ENCODE measurements around the gene CALM1. TPM values are rescaled to one million over a fixed set of nuclear protein-coding genes. Genes with fewer than 3 reads are reported as not detected.

Gene CALM1
- total and polyA plus RNA-seq, 10 of the 15 experiments (the other 5 are each of a cell fraction or from before 2014, with no cell fraction given): 110 to 729 (median 261) TPM

GRCh38 chr14:90453401-90453951, 56.6 kb downstream of the CALM1 start:
- ChIA-PET POLR2A (no interaction called here), CTCF (interaction anchor here (0.6 kb wide), 1 partner anchor 599 kb away, joined by 3 read pairs; no protein-coding TSS in a partner anchor), SMC1A (ENCODE audit: uncharacterized antibody, unreplicated experiment) (no interaction called here), RAD21 (ENCODE audit: unreplicated experiment) (no interaction called here)
- H3K4me2 ChIP-seq (ENCODE audit: control insufficient read depth, insufficient read depth): no peak overlapping the region
- no peak for DNase-seq (ENCODE audit: low read depth, low spot score)
- H3K36me3 ChIP-seq (ENCODE audit: control insufficient read depth in 2 of 2, insufficient read depth in 2 of 2, low read length in 1 of 2): no peaks in the 10 kb centered on the region
- no peaks in the 10 kb centered on the region for H3K27me3 ChIP-seq (replicated peaks in 1 of 2; ENCODE audit: control insufficient read depth in 2 of 2, insufficient read depth in 2 of 2, low read length in 1 of 2)
- no peaks in the 10 kb centered on the region for H4K20me1 ChIP-seq (ENCODE audit: control insufficient read depth, insufficient read depth)
- peaks cover 13% of the 10 kb centered on the region for H3K4me1 ChIP-seq (ENCODE audit: control insufficient read depth, insufficient read depth, low read length)
- no peak for ATAC-seq
- no peak for TF ChIP-seq GABPA (IDR thresholded peaks at IDR 0.05; ENCODE audit: low read depth)
- TF ChIP-seq NFYA (IDR thresholded peaks at IDR 0.05; ENCODE audit: borderline replicate concordance, low read depth, low read length): no peak
- no peak for TF ChIP-seq FOXK2 (IDR thresholded peaks at IDR 0.05)
- no peak for TF ChIP-seq TCF7 (IDR thresholded peaks at IDR 0.05; ENCODE audit: borderline replicate concordance)
- no peak for TF ChIP-seq MLLT1 (IDR thresholded peaks at IDR 0.05)
- no peak for TF ChIP-seq NFXL1 (IDR thresholded peaks at IDR 0.05; ENCODE audit: borderline replicate concordance)
- no TSS peak for BruUV-seq (replicated peaks)
- H3K9ac ChIP-seq (ENCODE audit: control insufficient read depth, insufficient read depth, low read length): no peak overlapping the region
- H2AFZ ChIP-seq (ENCODE audit: control insufficient read depth, low read depth, low read length): no peak overlapping the region
- no peaks in the 10 kb centered on the region for H3K9me3 ChIP-seq (replicated peaks; ENCODE audit: control insufficient read depth, insufficient read depth, low read length)
- intact Hi-C loops (cut with micrococcal nuclease; ENCODE audit: unreplicated experiment): no loop called here
- H3K27ac ChIP-seq (ENCODE audit: control insufficient read depth, insufficient read depth): no peak overlapping the region
- in situ Hi-C loops (cut with MboI): no loop called here
- 85% methylated on average over 14 of the region's 18 CpGs for WGBS (ENCODE audit: insufficient coverage, insufficient replicate concordance, low lambda C conversion rate, missing lambda C conversion rate)
- no peak overlapping the region for H3K4me3 ChIP-seq
- FAIRE-seq: no peak
- H3K79me2 ChIP-seq (ENCODE audit: control insufficient read depth, insufficient read depth, low read length): no peaks in the 10 kb centered on the region

Data from GM12878 (cell line).